Liver (tissue), 9 donors: ENCODE data around the gene WNT7B. TPM values are rescaled to one million over a fixed set of nuclear protein-coding genes. Genes with fewer than 3 reads are reported as not detected.

Experiments
- DNase-seq: peaks from one replicate; pipeline ENCODE4 v3.0.0-alpha.2; 2017; ENCODE audit warnings: low spot score
- H3K27ac ChIP-seq, 2 donors: one replicate each; pipeline ENCODE4 v1.7.0; 2013; ENCODE audit warnings: inconsistent platforms in 2 of 2, low read length in 2 of 2, control low read depth in 1 of 2, low read depth in 1 of 2, mild to moderate bottlenecking in 1 of 2
- H3K27me3 ChIP-seq, 4 donors: one replicate each; pipeline versions ENCODE4 v1.6.1 to v1.7.0; 2013; ENCODE audit warnings: low read length in 3 of 4, inconsistent platforms in 1 of 4, mild to moderate bottlenecking in 1 of 4, moderate library complexity in 1 of 4; ENCODE audit not compliant: control insufficient read depth in 4 of 4, insufficient read depth in 4 of 4
- H3K36me3 ChIP-seq, 4 donors: one replicate each; pipeline versions ENCODE4 v1.6.1 to v1.7.0; 2013; ENCODE audit warnings: low read length in 3 of 4, mild to moderate bottlenecking in 3 of 4, low read depth in 1 of 4, moderate library complexity in 1 of 4; ENCODE audit not compliant: control insufficient read depth in 4 of 4, insufficient read depth in 3 of 4
- H3K4me1 ChIP-seq, 4 donors: one replicate each; pipeline versions ENCODE4 v1.6.1 to v1.7.0; 2013; ENCODE audit warnings: low read length in 3 of 4, mild to moderate bottlenecking in 3 of 4, moderate library complexity in 1 of 4; ENCODE audit not compliant: control insufficient read depth in 4 of 4, insufficient read depth in 4 of 4
- H3K4me3 ChIP-seq, 3 donors: one replicate each; pipeline versions ENCODE4 v1.6.1 to v1.7.0; 2013; ENCODE audit warnings: low read length in 3 of 3, control low read depth in 1 of 3, low read depth in 1 of 3, mild to moderate bottlenecking in 1 of 3
- H3K9ac ChIP-seq, 2 donors: one replicate each; pipeline ENCODE4 v1.7.0; 2013; ENCODE audit warnings: low read length in 2 of 2, mild to moderate bottlenecking in 2 of 2, moderate library complexity in 2 of 2, control low read depth in 1 of 2, low read depth in 1 of 2
- H3K9me3 ChIP-seq, 4 donors: one replicate each; pipeline versions ENCODE4 v1.6.1 to v1.7.0; 2013; ENCODE audit warnings: low read length in 3 of 4; ENCODE audit not compliant: control insufficient read depth in 4 of 4
- ATF3 ChIP-seq: IDR thresholded peaks from 2 replicates; pipeline ENCODE4 v1.6.1; 2016; ENCODE audit warnings: antibody characterized with exemption
- CTCF ChIP-seq: fragments of 150-350 bp; IDR thresholded peaks from 2 replicates; pipeline ENCODE4 v1.5.1; 2017; ENCODE audit warnings: improper control_type of control experiment, low read depth, low read length; ENCODE audit not compliant: missing input control
- FOXA1 ChIP-seq: IDR thresholded peaks from 2 replicates; pipeline ENCODE4 v1.6.1; 2016; ENCODE audit warnings: antibody characterized with exemption
- FOXA2 ChIP-seq: IDR thresholded peaks from 2 replicates; pipeline ENCODE4 v1.6.1; 2016; ENCODE audit warnings: antibody characterized with exemption
- GABPA ChIP-seq, 2 donors: IDR thresholded peaks in 1 of 2; conservative IDR thresholded peaks in 1 of 2; 2 replicates each; pipeline ENCODE4 v1.6.1; 2016; ENCODE audit warnings: antibody characterized with exemption in 2 of 2, mild to moderate bottlenecking in 1 of 2, moderate library complexity in 1 of 2
- HNF4A ChIP-seq, 2 donors: conservative IDR thresholded peaks; 2 replicates each; pipeline ENCODE4 v1.6.1; 2016; ENCODE audit warnings: antibody characterized with exemption in 2 of 2, mild to moderate bottlenecking in 2 of 2
- JUND ChIP-seq, 2 donors: IDR thresholded peaks; 2 replicates each; pipeline ENCODE4 v1.6.1; 2016; ENCODE audit warnings: antibody characterized with exemption in 2 of 2
- NR2F2 ChIP-seq: IDR thresholded peaks from 2 replicates; pipeline ENCODE4 v1.6.1; 2016; ENCODE audit warnings: antibody characterized with exemption
- REST ChIP-seq: IDR thresholded peaks from 2 replicates; pipeline ENCODE4 v1.6.1; 2016; ENCODE audit warnings: antibody characterized with exemption, mild to moderate bottlenecking
- RXRA ChIP-seq, 2 donors: IDR thresholded peaks; 2 replicates each; pipeline ENCODE4 v1.6.1; 2017 to 2018; ENCODE audit warnings: antibody characterized with exemption in 2 of 2, mild to moderate bottlenecking in 1 of 2
- TAF1 ChIP-seq: conservative IDR thresholded peaks from 2 replicates; pipeline ENCODE4 v1.6.1; 2016; ENCODE audit warnings: antibody characterized with exemption, mild to moderate bottlenecking
- YY1 ChIP-seq: IDR thresholded peaks from 2 replicates; pipeline ENCODE4 v1.6.1; 2016; ENCODE audit warnings: antibody characterized with exemption, mild to moderate bottlenecking
- ZBTB33 ChIP-seq: IDR thresholded peaks from 2 replicates; pipeline ENCODE4 v1.6.1; 2016; ENCODE audit warnings: antibody characterized with exemption
- WGBS: extraction: QIAGEN DNeasy Blood & Tissue Kit; methylation state at CpG from one replicate; pipeline ENCODE4 v1.1.7; 2013; 5-methylcytosine and 5-hydroxymethylcytosine counted together
- polyA plus RNA-seq, 2 donors: library from polyadenylated mRNA; stranded (reverse) in 1 of 2; unstranded in 1 of 2; fragments of 200-250 nt in 1 of 2; fragments of >200 nt in 1 of 2; fragmentation: Nextera tagmentation in 1 of 2; extraction: Ambion mirVana in 1 of 2; gene quantifications; one replicate each; pipeline versions ENCODE4 v1.2.1 to v1.2.3, GENCODE V29; 2013 to 2015
- total RNA-seq, 2 donors: library from RNA; depleted of rRNA; stranded (reverse); fragments of >200 nt; gene quantifications; one replicate each; pipeline ENCODE4 v1.2.3, GENCODE V29; 2014
- donor health status: healthy.
- donor health status: healthy.
- donor health status: healthy.
- donor health status: healthy.
- donor health status: healthy.

The WNT7B gene
- total and polyA plus RNA-seq, 4 donors: 0.06 to 0.28 TPM; not detected in 2

GRCh38 chr22:46021577-46021976 is 44.6 kb upstream of the WNT7B start:
- DNase-seq: no peak
- Histone ChIP-seq H3K36me3 (no peaks in the 10 kb centered on the region), H3K9ac (no peak overlapping the region), H3K9me3 (no peaks in the 10 kb centered on the region), H3K27me3 (no peaks in the 10 kb centered on the region), H3K27ac (no peak overlapping the region), H3K4me3 (no peak overlapping the region), H3K4me1 (peaks cover 0 to 2% (median 2%) of the 10 kb centered on the region in 4 donors)
- no peak for TF ChIP-seq JUND (IDR thresholded peaks at IDR 0.05)
- no peak for TF ChIP-seq CTCF
- TF ChIP-seq NR2F2: no peak
- no peak for TF ChIP-seq FOXA2
- TF ChIP-seq REST: no peak
- TF ChIP-seq HNF4A (conservative IDR thresholded peaks at IDR 0.05): no peak
- no peak for TF ChIP-seq TAF1
- TF ChIP-seq YY1: no peak
- no peak for TF ChIP-seq GABPA (IDR thresholded peaks at IDR 0.05 in 1 of 2, conservative IDR thresholded peaks at IDR 0.05 in 1 of 2)
- TF ChIP-seq FOXA1: no peak
- no peak for TF ChIP-seq ATF3
- TF ChIP-seq RXRA (IDR thresholded peaks at IDR 0.05): no peak
- no peak for TF ChIP-seq ZBTB33
- 89% methylated on average over 3 of the region's 3 CpGs for WGBS

GRCh38 chr22:46019351-46019750 is 42.4 kb upstream of the WNT7B start:
- Histone ChIP-seq H3K27me3 (no peaks in the 10 kb centered on the region), H3K4me1 (peaks cover 0 to 6% (median 1%) of the 10 kb centered on the region in 4 donors), H3K27ac (no peak overlapping the region), H3K36me3 (no peaks in the 10 kb centered on the region), H3K9me3 (no peaks in the 10 kb centered on the region), H3K9ac (no peak overlapping the region), H3K4me3 (no peak overlapping the region)
- TF ChIP-seq RXRA (IDR thresholded peaks at IDR 0.05): no peak
- no peak for TF ChIP-seq FOXA1
- no peak for TF ChIP-seq ZBTB33
- TF ChIP-seq GABPA (IDR thresholded peaks at IDR 0.05 in 1 of 2, conservative IDR thresholded peaks at IDR 0.05 in 1 of 2): no peak
- TF ChIP-seq ATF3: no peak
- no peak for TF ChIP-seq JUND (IDR thresholded peaks at IDR 0.05)
- no peak for TF ChIP-seq CTCF
- no peak for TF ChIP-seq YY1
- TF ChIP-seq TAF1: no peak
- TF ChIP-seq NR2F2: no peak
- no peak for DNase-seq
- 90% methylated on average over 6 of the region's 6 CpGs for WGBS
